Hair follicle dermal papilla cell (primary cell): ENCODE measurements around the gene ZFYVE9. TPM values are rescaled to one million over a fixed set of nuclear protein-coding genes. Genes with fewer than 3 reads are reported as not detected.

ENCODE experiments used
- total RNA-seq: library from RNA; depleted of rRNA; stranded (reverse); fragments of >200 nt; gene quantifications from 2 replicates; pipeline ENCODE4 v1.2.3, GENCODE V29; 2012

ZFYVE9 gene, protein sequence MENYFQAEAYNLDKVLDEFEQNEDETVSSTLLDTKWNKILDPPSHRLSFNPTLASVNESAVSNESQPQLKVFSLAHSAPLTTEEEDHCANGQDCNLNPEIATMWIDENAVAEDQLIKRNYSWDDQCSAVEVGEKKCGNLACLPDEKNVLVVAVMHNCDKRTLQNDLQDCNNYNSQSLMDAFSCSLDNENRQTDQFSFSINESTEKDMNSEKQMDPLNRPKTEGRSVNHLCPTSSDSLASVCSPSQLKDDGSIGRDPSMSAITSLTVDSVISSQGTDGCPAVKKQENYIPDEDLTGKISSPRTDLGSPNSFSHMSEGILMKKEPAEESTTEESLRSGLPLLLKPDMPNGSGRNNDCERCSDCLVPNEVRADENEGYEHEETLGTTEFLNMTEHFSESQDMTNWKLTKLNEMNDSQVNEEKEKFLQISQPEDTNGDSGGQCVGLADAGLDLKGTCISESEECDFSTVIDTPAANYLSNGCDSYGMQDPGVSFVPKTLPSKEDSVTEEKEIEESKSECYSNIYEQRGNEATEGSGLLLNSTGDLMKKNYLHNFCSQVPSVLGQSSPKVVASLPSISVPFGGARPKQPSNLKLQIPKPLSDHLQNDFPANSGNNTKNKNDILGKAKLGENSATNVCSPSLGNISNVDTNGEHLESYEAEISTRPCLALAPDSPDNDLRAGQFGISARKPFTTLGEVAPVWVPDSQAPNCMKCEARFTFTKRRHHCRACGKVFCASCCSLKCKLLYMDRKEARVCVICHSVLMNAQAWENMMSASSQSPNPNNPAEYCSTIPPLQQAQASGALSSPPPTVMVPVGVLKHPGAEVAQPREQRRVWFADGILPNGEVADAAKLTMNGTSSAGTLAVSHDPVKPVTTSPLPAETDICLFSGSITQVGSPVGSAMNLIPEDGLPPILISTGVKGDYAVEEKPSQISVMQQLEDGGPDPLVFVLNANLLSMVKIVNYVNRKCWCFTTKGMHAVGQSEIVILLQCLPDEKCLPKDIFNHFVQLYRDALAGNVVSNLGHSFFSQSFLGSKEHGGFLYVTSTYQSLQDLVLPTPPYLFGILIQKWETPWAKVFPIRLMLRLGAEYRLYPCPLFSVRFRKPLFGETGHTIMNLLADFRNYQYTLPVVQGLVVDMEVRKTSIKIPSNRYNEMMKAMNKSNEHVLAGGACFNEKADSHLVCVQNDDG (N-terminal part only)
- total RNA-seq = 31.8 and 41.1 TPM in 2 replicates

DNA sequence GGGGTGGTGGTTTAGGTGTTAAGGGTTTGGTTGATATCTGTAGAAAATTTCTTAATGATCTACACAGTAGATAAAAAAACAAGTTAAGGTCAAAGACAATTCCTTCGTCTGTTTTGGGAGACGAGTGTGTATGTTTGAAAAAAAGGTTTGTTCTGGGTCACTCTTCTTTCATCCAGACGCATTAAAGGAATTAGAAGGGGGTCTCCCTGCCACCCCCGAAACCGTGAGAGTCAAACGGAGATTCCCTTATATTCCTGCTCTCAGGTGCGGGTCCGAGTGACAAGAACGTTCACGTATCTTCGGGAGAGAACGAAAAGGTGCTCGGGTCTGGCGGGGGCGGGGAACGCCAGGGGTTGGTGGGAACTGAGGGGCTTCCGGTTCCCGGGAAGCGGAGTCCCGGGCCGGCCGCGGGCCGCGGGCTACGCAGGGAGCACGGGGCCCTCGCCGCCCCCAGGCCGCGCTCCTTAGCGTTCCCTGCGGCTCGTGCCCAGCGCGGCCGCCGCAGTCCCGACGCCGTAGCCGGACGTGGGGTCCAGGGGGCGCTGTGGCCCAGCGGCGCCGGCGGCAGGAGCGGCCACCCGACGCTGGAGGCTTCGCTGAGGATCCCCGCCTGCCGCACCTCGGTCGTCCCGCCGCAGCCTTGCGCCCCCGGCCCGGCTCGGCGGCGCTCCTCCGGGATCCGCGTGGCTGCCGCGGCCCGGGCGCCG is at the start of gene ZFYVE9:
Gene ZFYVE9 (plus strand): TSS at position 577 of the 707 bp plus-strand sequence. CDS start 91,118 bp downstream, outside the sequence.

DNA sequence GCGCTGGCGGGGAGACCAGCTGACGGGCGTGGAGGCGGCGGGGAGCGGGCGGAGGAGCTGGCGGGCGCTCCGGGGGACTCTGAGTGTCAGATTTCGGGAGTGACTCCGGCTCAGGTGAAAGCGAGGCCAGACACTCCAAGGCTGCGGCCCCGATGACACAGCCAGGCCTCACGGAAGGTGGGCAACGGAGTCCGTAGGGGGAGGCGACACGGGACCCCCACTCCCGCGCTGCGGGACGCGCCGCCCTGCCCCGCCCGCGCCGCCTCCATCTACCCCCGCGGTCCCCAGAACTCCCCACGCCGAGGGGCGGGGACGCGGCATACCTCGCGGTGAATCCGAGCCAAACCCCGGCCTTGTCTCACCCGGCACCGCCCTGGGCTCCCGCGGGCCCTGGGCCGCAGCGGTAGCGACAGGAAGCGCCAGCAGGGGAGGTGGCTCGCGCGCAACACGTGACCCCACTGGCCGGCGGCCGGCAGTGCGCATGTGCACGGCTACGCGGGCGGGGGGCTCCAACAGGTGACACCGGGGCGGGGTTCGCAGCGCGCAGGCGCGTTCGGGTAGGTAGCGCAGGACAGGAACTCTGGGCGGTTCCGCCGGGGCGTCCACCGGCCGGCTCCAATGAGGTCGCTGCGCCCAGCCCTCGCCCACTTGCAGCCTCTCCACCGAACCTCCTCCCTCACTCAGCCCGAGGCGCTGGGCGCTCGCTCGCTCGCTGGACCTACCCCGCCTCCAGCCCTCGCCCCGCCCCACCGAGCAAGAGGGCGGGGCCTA is 224.0 kb downstream of the ZFYVE9 start, which contains the start of gene CC2D1B:
Gene CC2D1B (minus strand): TSS at position 460 of the 771 bp plus-strand sequence. CDS start 1,585 bp downstream, outside the sequence.

Other genes with a start within 250 kb of the ZFYVE9 start
- gene RAB3B, start 151.4 kb upstream of the ZFYVE9 start, total RNA-seq = 20.4 and 30.6 TPM in 2 replicates
- 17.5 and 18.3 TPM in 2 replicates for gene KTI12, start 108.3 kb upstream of the ZFYVE9 start, total RNA-seq
- gene TXNDC12, start 86.9 kb upstream of the ZFYVE9 start, total RNA-seq = 21.7 and 25.3 TPM in 2 replicates
- 47.9 and 56.2 TPM in 2 replicates for gene BTF3L4, start 85.8 kb upstream of the ZFYVE9 start, total RNA-seq
- 45.5 and 46.2 TPM in 2 replicates for gene CC2D1B, start 224.1 kb downstream of the ZFYVE9 start, total RNA-seq